SK-N-SH (cell line): ENCODE measurements around the gene ITGAV. TPM values are rescaled to one million over a fixed set of nuclear protein-coding genes. Genes with fewer than 3 reads are reported as not detected.

Experiments
- CTCF ChIA-PET: fragments of 300-600, 350-600 bp; formaldehyde crosslinking; extraction: SDS; loops from one replicate; lab custom pipeline; 2021; lab: Yijun Ruan, JAX
- POLR2A ChIA-PET: fragments of 350-600 bp; sonication (Branson Sonifier 250); formaldehyde crosslinking; extraction: SDS; loops from one replicate; lab custom pipeline; 2020; ENCODE audit warnings: antibody characterized with exemption, inconsistent platforms; lab: Yijun Ruan, JAX
- DNase-seq: peaks from one replicate; pipeline ENCODE4 v3.0.0; 2012
- H2AFZ ChIP-seq: fragments of 200-600 bp; sonication (generic); 2 replicates; pipeline ENCODE4 v1.8.1; 2016; ENCODE audit warnings: antibody characterized with exemption, mild to moderate bottlenecking, low read depth
- H3F3A ChIP-seq: fragments of 200-600 bp; sonication (generic); replicated peaks from 2 replicates; pipeline ENCODE3; 2016; ENCODE audit warnings: antibody characterized with exemption, mild to moderate bottlenecking; ENCODE audit not compliant: insufficient read depth
- H3K27ac ChIP-seq, 2 experiments: fragments of 200-500 bp in 1 of 2; fragments of 200-600 bp in 1 of 2; sonication (Bioruptor generic) in 1 of 2; sonication (generic), shearing (Covaris generic) in 1 of 2; 2 replicates each; pipeline versions ENCODE4 v1.5.1 to v1.6.1; 2014 to 2016; ENCODE audit warnings: low read depth in 2 of 2, inconsistent platforms in 1 of 2, low read length in 1 of 2, mild to moderate bottlenecking in 1 of 2, mixed read lengths in 1 of 2
- H3K27me3 ChIP-seq: fragments of 200-600 bp; sonication (generic), shearing (Covaris generic); 2 replicates; pipeline ENCODE4 v1.6.1; 2016; ENCODE audit warnings: mixed run types; ENCODE audit not compliant: insufficient read depth
- H3K36me3 ChIP-seq, 2 experiments: fragments of 200-500 bp in 1 of 2; fragments of 200-600 bp in 1 of 2; sonication (Bioruptor generic) in 1 of 2; sonication (generic) in 1 of 2; replicated peaks in 1 of 2; 2 replicates each; pipeline versions ENCODE3 to v1.5.1; 2014 to 2016; ENCODE audit warnings: low read length in 1 of 2, mild to moderate bottlenecking in 1 of 2; ENCODE audit not compliant: insufficient read depth in 2 of 2, control insufficient read depth in 1 of 2
- H3K4me1 ChIP-seq, 2 experiments: fragments of 200-500 bp in 1 of 2; fragments of 200-600 bp in 1 of 2; sonication (Bioruptor generic) in 1 of 2; sonication (generic), shearing (Covaris generic) in 1 of 2; 2 replicates each; pipeline versions ENCODE4 v1.5.1 to v1.6.1; 2014 to 2016; ENCODE audit warnings: low read depth in 1 of 2, low read length in 1 of 2, mixed run types in 1 of 2; ENCODE audit not compliant: insufficient read depth in 2 of 2, control insufficient read depth in 1 of 2
- H3K4me2 ChIP-seq: fragments of 200-600 bp; sonication (generic), shearing (Covaris generic); 2 replicates; pipeline ENCODE4 v1.6.1; 2017; ENCODE audit warnings: mixed run types
- H3K4me3 ChIP-seq, 2 experiments: fragments of 200-500 bp in 1 of 2; fragments of 200-600 bp in 1 of 2; sonication (Bioruptor generic) in 1 of 2; sonication (generic), shearing (Covaris generic) in 1 of 2; 2 replicates each; pipeline versions ENCODE4 v1.5.1 to v1.8.1; 2014 to 2016; ENCODE audit warnings: low read depth in 2 of 2, inconsistent platforms in 1 of 2, low read length in 1 of 2, mild to moderate bottlenecking in 1 of 2, mixed read lengths in 1 of 2, moderate library complexity in 1 of 2
- H3K79me2 ChIP-seq: fragments of 200-600 bp; sonication (generic); 2 replicates; pipeline ENCODE4 v1.8.1; 2017; ENCODE audit warnings: mild to moderate bottlenecking; ENCODE audit not compliant: insufficient read depth
- H3K9ac ChIP-seq: fragments of 200-600 bp; sonication (generic); 2 replicates; pipeline ENCODE4 v1.6.1; 2017; ENCODE audit warnings: mixed run types
- H3K9me2 ChIP-seq: fragments of 200-600 bp; sonication (generic); 2 replicates; pipeline ENCODE4 v1.6.1; 2017; ENCODE audit warnings: mixed run types
- H3K9me3 ChIP-seq: fragments of 200-600 bp; sonication (generic); 2 replicates; pipeline ENCODE4 v1.6.1; 2017; ENCODE audit warnings: mixed run types, mild to moderate bottlenecking, moderate library complexity
- H4K20me1 ChIP-seq: fragments of 200-600 bp; sonication (generic); 2 replicates; pipeline ENCODE4 v1.6.1; 2017; ENCODE audit warnings: mild to moderate bottlenecking, mixed run types; ENCODE audit not compliant: insufficient read depth
- ELF1 ChIP-seq: IDR thresholded peaks from 2 replicates; pipeline ENCODE4 v1.4.0; 2012
- EZH2phosphoT487 ChIP-seq: fragments of 200-600 bp; sonication (generic); IDR thresholded peaks from 2 replicates; pipeline ENCODE4 v1.6.1; 2017; ENCODE audit warnings: low read depth, mixed run types, mild to moderate bottlenecking, antibody characterized with exemption, moderate library complexity, borderline replicate concordance
- FOSL2 ChIP-seq: IDR thresholded peaks from 2 replicates; pipeline ENCODE4 v1.4.0; 2012; ENCODE audit warnings: low read depth, mild to moderate bottlenecking, moderate library complexity, borderline replicate concordance
- FOXJ3 ChIP-seq: sonication (generic); formaldehyde crosslinking; IDR thresholded peaks from 2 replicates; pipeline ENCODE4 v1.5.1; 2020; ENCODE audit warnings: mild to moderate bottlenecking, missing genetic modification reagents
- FOXM1 ChIP-seq: IDR thresholded peaks from 2 replicates; pipeline ENCODE4 v1.4.0; 2012; ENCODE audit warnings: low read depth, mild to moderate bottlenecking
- GABPA ChIP-seq: IDR thresholded peaks from 2 replicates; pipeline ENCODE4 v1.4.0; 2012; ENCODE audit warnings: low read depth, mild to moderate bottlenecking
- GATA2 ChIP-seq: sonication (generic); formaldehyde crosslinking; IDR thresholded peaks from 2 replicates; pipeline ENCODE4 v1.5.0; 2020; ENCODE audit warnings: mild to moderate bottlenecking, missing genetic modification reagents
- MAX ChIP-seq: IDR thresholded peaks from 2 replicates; pipeline ENCODE4 v1.4.0; 2012; ENCODE audit warnings: low read depth
- MEF2A ChIP-seq: IDR thresholded peaks from 2 replicates; pipeline ENCODE4 v1.4.0; 2012; ENCODE audit warnings: low read depth, borderline replicate concordance
- MXI1 ChIP-seq: IDR thresholded peaks from 2 replicates; pipeline ENCODE4 v1.6.1; 2012; ENCODE audit warnings: mild to moderate bottlenecking, low read depth, low read length, improper control_type of control experiment
- NFIC ChIP-seq: IDR thresholded peaks from 2 replicates; pipeline ENCODE4 v1.4.0; 2012; ENCODE audit warnings: borderline replicate concordance
- NRF1 ChIP-seq: IDR thresholded peaks from 2 replicates; pipeline ENCODE4 v1.6.1; 2012; ENCODE audit warnings: low read depth, mild to moderate bottlenecking, low read length
- PBX3 ChIP-seq: IDR thresholded peaks from 2 replicates; pipeline ENCODE4; 2012
- POLR2AphosphoS5 ChIP-seq: IDR thresholded peaks from 2 replicates; pipeline ENCODE4 v1.6.1; 2012; ENCODE audit warnings: low read depth, low read length
- RCOR1 ChIP-seq: fragments of 150-350 bp; IDR thresholded peaks from 2 replicates; pipeline ENCODE4 v1.6.1; 2017; ENCODE audit warnings: antibody characterized with exemption, low read length
- REST ChIP-seq: IDR thresholded peaks from 2 replicates; pipeline ENCODE4 v1.6.1; 2012; ENCODE audit warnings: mild to moderate bottlenecking, low read depth, low read length, moderate library complexity
- SIN3A ChIP-seq: IDR thresholded peaks from 2 replicates; pipeline ENCODE4 v1.6.1; 2012; ENCODE audit warnings: low read depth, mild to moderate bottlenecking, low read length, moderate library complexity, borderline replicate concordance
- SMC3 ChIP-seq: IDR thresholded peaks from 2 replicates; pipeline ENCODE4 v1.6.1; 2012; ENCODE audit warnings: low read depth, low read length, improper control_type of control experiment
- TCF12 ChIP-seq: IDR thresholded peaks from 2 replicates; pipeline ENCODE4 v1.4.0; 2012
- USF2 ChIP-seq: fragments of 150-350 bp; IDR thresholded peaks from 2 replicates; pipeline ENCODE4 v1.6.1; 2017; ENCODE audit warnings: antibody characterized with exemption, low read length, low read depth, borderline replicate concordance
- YY1 ChIP-seq: IDR thresholded peaks from 2 replicates; pipeline ENCODE4 v1.4.0; 2012; ENCODE audit warnings: low read depth, mild to moderate bottlenecking
- WGBS: methylation state at CpG from one replicate; pipeline ENCODE4 v1.1.6; 2017; ENCODE audit warnings: low lambda C conversion rate; 5-methylcytosine and 5-hydroxymethylcytosine counted together
- polyA plus RNA-seq, 3 experiments: library from polyadenylated mRNA; depleted of rRNA; stranded (reverse); fragments of >200 nt; gene quantifications; 2 replicates each; pipeline ENCODE4 v1.2.3, GENCODE V29; 2012

Gene ITGAV
- polyA plus RNA-seq, 1 of the 3 experiments (the other 2 are of a cell fraction), result 24.3 TPM

- peak overlapping the region in 1 of 2 experiments; percentile 17; a peak in 1 of 4 replicates for H3K27ac ChIP-seq
These were observed 107.7 kb downstream of the ITGAV start for GRCh38 chr2:186697536-186697935.

GRCh38 chr2:186699742-186700141 is 109.9 kb downstream of the ITGAV start:
- Histone ChIP-seq H3K27me3 (no peaks in the 10 kb centered on the region), H3K4me1 (no peaks in the 10 kb centered on the region; a peak in 1 of 4 replicates), H3K9me2 (no peaks in the 10 kb centered on the region), H3K36me3 (no peaks in the 10 kb centered on the region), H3K79me2 (no peaks in the 10 kb centered on the region), H3K9ac (no peak overlapping the region), H3K9me3 (no peaks in the 10 kb centered on the region), H3F3A (peaks cover 2% of the 10 kb centered on the region), H3K4me2 (no peak overlapping the region)
- DNase-seq, result no peak
- POLR2A ChIA-PET, result no interaction called here
- TF ChIP-seq SIN3A (no peak), FOSL2 (no peak), EZH2phosphoT487 (no peak), POLR2AphosphoS5 (no peak), NFIC (no peak), GATA2 (CRISPR knock-in tag) (no peak), GABPA (no peak), REST (no peak), ELF1 (no peak), NRF1 (no peak), FOXJ3 (no peak), FOXM1 (no peak), MXI1 (no peak), SMC3 (no peak), YY1 (no peak), PBX3 (no peak), RCOR1 (no peak), TCF12 (no peak), MAX (no peak), MEF2A (no peak)
- TF ChIP-seq, all 33 proteins: peak for 0
- H2AFZ ChIP-seq, result no peak overlapping the region
- no peak overlapping the region for H3K4me3 ChIP-seq
- H4K20me1 ChIP-seq, result no peaks in the 10 kb centered on the region
- no peak overlapping the region for H3K27ac ChIP-seq
- CTCF ChIA-PET, result no interaction called here

More at GRCh38 chr2:186697536-186697935, 107.7 kb downstream of the ITGAV start:
- no peaks in the 10 kb centered on the region for H3K79me2 ChIP-seq
- no peaks in the 10 kb centered on the region for H4K20me1 ChIP-seq
- H2AFZ ChIP-seq, result no peak overlapping the region
- peaks cover 9% of the 10 kb centered on the region for H3F3A ChIP-seq
- H3K9ac ChIP-seq, result no peak overlapping the region
- no peak overlapping the region for H3K4me2 ChIP-seq
- ChIA-PET CTCF (interaction anchor here (0.6 to 1.1 kb wide), 2 partner anchors 193 to 785 kb away, joined by 3 read pairs; no protein-coding TSS in a partner anchor), POLR2A (no interaction called here)
- DNase-seq, result no peak
- TF ChIP-seq USF2, result no peak
- no peaks in the 10 kb centered on the region for H3K9me2 ChIP-seq
- no peak overlapping the region for H3K4me3 ChIP-seq
- H3K36me3 ChIP-seq, result no peaks in the 10 kb centered on the region
- H3K9me3 ChIP-seq, result no peaks in the 10 kb centered on the region
- 93% methylated on average over 1 of the region's 1 CpG for WGBS
- H3K4me1 ChIP-seq, result peaks cover 0 to 3% of the 10 kb centered on the region in 2 experiments; a peak in 2 of 4 replicates
- H3K27me3 ChIP-seq, result no peaks in the 10 kb centered on the region
